ENCODE results near the gene POLD2.

DNA sequence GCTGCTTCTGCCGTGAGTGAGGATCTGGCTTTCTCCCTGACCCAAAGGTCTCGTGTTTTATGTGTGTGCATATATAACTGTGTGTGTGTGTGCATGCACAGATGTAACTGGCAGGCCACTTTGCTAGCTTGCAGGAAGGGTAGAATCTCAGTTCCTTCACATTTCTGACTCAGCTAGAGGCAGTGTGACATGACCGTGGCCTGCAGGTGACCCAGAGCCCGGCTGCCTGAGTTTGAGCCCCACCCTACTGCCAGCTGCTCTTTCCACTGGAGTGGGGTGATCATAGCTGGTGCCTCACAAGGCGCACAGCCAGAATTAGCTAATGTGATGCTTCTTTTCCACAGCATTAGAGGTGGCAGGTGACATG is 27.1 kb upstream of the POLD2 start:
- TF ChIP-seq, protein P1, sequence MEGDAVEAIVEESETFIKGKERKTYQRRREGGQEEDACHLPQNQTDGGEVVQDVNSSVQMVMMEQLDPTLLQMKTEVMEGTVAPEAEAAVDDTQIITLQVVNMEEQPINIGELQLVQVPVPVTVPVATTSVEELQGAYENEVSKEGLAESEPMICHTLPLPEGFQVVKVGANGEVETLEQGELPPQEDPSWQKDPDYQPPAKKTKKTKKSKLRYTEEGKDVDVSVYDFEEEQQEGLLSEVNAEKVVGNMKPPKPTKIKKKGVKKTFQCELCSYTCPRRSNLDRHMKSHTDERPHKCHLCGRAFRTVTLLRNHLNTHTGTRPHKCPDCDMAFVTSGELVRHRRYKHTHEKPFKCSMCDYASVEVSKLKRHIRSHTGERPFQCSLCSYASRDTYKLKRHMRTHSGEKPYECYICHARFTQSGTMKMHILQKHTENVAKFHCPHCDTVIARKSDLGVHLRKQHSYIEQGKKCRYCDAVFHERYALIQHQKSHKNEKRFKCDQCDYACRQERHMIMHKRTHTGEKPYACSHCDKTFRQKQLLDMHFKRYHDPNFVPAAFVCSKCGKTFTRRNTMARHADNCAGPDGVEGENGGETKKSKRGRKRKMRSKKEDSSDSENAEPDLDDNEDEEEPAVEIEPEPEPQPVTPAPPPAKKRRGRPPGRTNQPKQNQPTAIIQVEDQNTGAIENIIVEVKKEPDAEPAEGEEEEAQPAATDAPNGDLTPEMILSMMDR (conservative IDR thresholded peaks at IDR 0.05; ENCODE audit: low read length), result no peak
- no peak for TF ChIP-seq EZH2phosphoT487 (IDR thresholded peaks at IDR 0.05; ENCODE audit: borderline replicate concordance)

Measured in Loucy (cell line).